Keratinocyte (primary cell): ENCODE results near the gene MYOZ3. TPM values are rescaled to one million over a fixed set of nuclear protein-coding genes. Genes with fewer than 3 reads are reported as not detected.

Source experiments
- DNase-seq: peaks from one replicate; pipeline ENCODE4 v3.0.0-alpha.2; 2011; ENCODE audit warnings: low read depth, missing footprints, low spot score
- FAIRE-seq: peaks from 2 replicates; lab custom pipeline; 2011; peaks lifted over from hg19 to GRCh38; lab: Jason Lieb, UNC
- H2AFZ ChIP-seq: 2 replicates; pipeline ENCODE4 v1.6.0; 2012; ENCODE audit warnings: low read length, control low read depth, inconsistent platforms; ENCODE audit not compliant: control insufficient read depth
- H3K27ac ChIP-seq: 2 replicates; pipeline ENCODE4 v1.5.1; 2011; ENCODE audit warnings: low read length; ENCODE audit not compliant: control insufficient read depth, insufficient read depth
- H3K27me3 ChIP-seq: 3 replicates; pipeline ENCODE4 v1.6.0; 2011; ENCODE audit warnings: low read length; ENCODE audit not compliant: control insufficient read depth, insufficient read depth; ENCODE audit errors: extremely low read depth
- H3K36me3 ChIP-seq, 2 experiments: 2 replicates in 1 of 2; 3 replicates in 1 of 2; pipeline ENCODE4 v1.5.1; 2011; ENCODE audit warnings: low read length in 2 of 2, mild to moderate bottlenecking in 1 of 2; ENCODE audit not compliant: control insufficient read depth in 2 of 2, insufficient read depth in 2 of 2; ENCODE audit errors: extremely low read depth in 1 of 2
- H3K4me1 ChIP-seq: 3 replicates; pipeline ENCODE4 v1.5.1; 2011; ENCODE audit warnings: low read length; ENCODE audit not compliant: control insufficient read depth, insufficient read depth; ENCODE audit errors: extremely low read depth
- H3K4me2 ChIP-seq: 3 replicates; pipeline ENCODE4 v1.6.0; 2011; ENCODE audit warnings: low read depth, low read length; ENCODE audit not compliant: control insufficient read depth, insufficient read depth; ENCODE audit errors: extremely low read depth
- H3K4me3 ChIP-seq, 3 experiments: fragments of 200-600 bp in 1 of 3; sonication (generic) in 1 of 3; 2 replicates in 2 of 3; 3 replicates in 1 of 3; pipeline ENCODE4 v1.5.1; 2011 to 2016; ENCODE audit warnings: low read length in 3 of 3, mild to moderate bottlenecking in 3 of 3, control low read depth in 2 of 3, inconsistent platforms in 1 of 3, low read depth in 1 of 3, mixed read lengths in 1 of 3, mixed run types in 1 of 3, moderate library complexity in 1 of 3; ENCODE audit not compliant: control insufficient read depth in 2 of 3, insufficient read depth in 2 of 3; ENCODE audit errors: extremely low read depth in 1 of 3
- H3K79me2 ChIP-seq: 2 replicates; pipeline ENCODE4 v1.6.0; 2012; ENCODE audit warnings: low read length; ENCODE audit not compliant: control insufficient read depth, insufficient read depth
- H3K9ac ChIP-seq: 3 replicates; pipeline ENCODE4 v1.6.0; 2011; ENCODE audit warnings: low read length; ENCODE audit not compliant: control insufficient read depth, insufficient read depth; ENCODE audit errors: extremely low read depth
- H3K9me1 ChIP-seq: 3 replicates; pipeline ENCODE4 v1.6.0; 2011; ENCODE audit warnings: low read length; ENCODE audit not compliant: control insufficient read depth, insufficient read depth; ENCODE audit errors: extremely low read depth
- H3K9me3 ChIP-seq: 2 replicates; pipeline ENCODE4 v1.5.1; 2012; ENCODE audit warnings: low read depth, low read length; ENCODE audit not compliant: control insufficient read depth
- H4K20me1 ChIP-seq: 3 replicates; pipeline ENCODE4 v1.6.0; 2011; ENCODE audit warnings: low read length; ENCODE audit not compliant: control insufficient read depth, insufficient read depth; ENCODE audit errors: extremely low read depth
- CTCF ChIP-seq, 3 experiments: IDR thresholded peaks in 1 of 3; conservative IDR thresholded peaks in 1 of 3; optimal IDR thresholded peaks in 1 of 3; 2 replicates in 2 of 3; 3 replicates in 1 of 3; pipeline versions ENCODE3 to v1.5.1; 2011; ENCODE audit warnings: low read length in 3 of 3, mild to moderate bottlenecking in 3 of 3, moderate library complexity in 2 of 3, control low read depth in 1 of 3, inconsistent platforms in 1 of 3; ENCODE audit not compliant: insufficient read depth in 2 of 3; ENCODE audit errors: extremely low read depth in 1 of 3
- EZH2 ChIP-seq: IDR thresholded peaks from one replicate; pipeline ENCODE4 v1.6.1; 2012; ENCODE audit warnings: inconsistent platforms, mild to moderate bottlenecking, low read length, moderate library complexity
- dilution Hi-C: fragments of 300-500 bp; cut with MboI; formaldehyde crosslinking; loops from one replicate; pipeline ENCODE4 v1.7.0; 2020; ENCODE audit warnings: low sequenced_read_pairs; ENCODE audit not compliant: extremely low pct_ligation_motif_present
- polyA plus RNA-seq, 5 experiments: library from polyadenylated mRNA; depleted of rRNA in 3 of 5; stranded (reverse) in 3 of 5; stranded (forward) in 1 of 5; unstranded in 1 of 5; fragments of >200 nt; gene quantifications; 1 replicate in 1 of 5; 2 replicates in 3 of 5; 3 replicates in 1 of 5; pipeline versions ENCODE4 v1.2.1 to v1.2.3, GENCODE V29; 2011 to 2012; ENCODE audit warnings: missing spikeins in 2 of 5, low read depth in 1 of 5, low replicate concordance in 1 of 5

The MYOZ3 gene
- polyA plus RNA-seq, 1 donor (not counting 4 experiments of a cell fraction or from before 2014, with no cell fraction given) = 0.03 TPM

- no peak overlapping the region for H3K4me2 ChIP-seq
- H3K9me3 ChIP-seq = no peaks in the 10 kb centered on the region
- DNase-seq (no peak), FAIRE-seq (no peak)
- peaks cover 14% of the 10 kb centered on the region for H3K4me1 ChIP-seq
- no peak overlapping the region for H2AFZ ChIP-seq
- no peak overlapping the region for H3K9ac ChIP-seq
- no peaks in the 10 kb centered on the region for H4K20me1 ChIP-seq
- no peaks in the 10 kb centered on the region for H3K27me3 ChIP-seq
- dilution Hi-C loops = no loop called here
- no peaks in the 10 kb centered on the region for H3K36me3 ChIP-seq
- no peaks in the 10 kb centered on the region for H3K9me1 ChIP-seq
- H3K27ac ChIP-seq = no peak overlapping the region
- H3K79me2 ChIP-seq = no peaks in the 10 kb centered on the region
- TF ChIP-seq EZH2 (no peak), CTCF (optimal IDR thresholded peaks at IDR 0.05 in 1 of 3, IDR thresholded peaks at IDR 0.05 in 1 of 3, conservative IDR thresholded peaks at IDR 0.05 in 1 of 3; ENCODE audit: extremely low read depth in 1 of 3, insufficient read depth in 2 of 3, low read length in 3 of 3) (no peak)
- no peak overlapping the region for H3K4me3 ChIP-seq
These were observed 958 bp downstream of the MYOZ3 start for GRCh38 chr5:150661821-150662596.

- H3K9me1 ChIP-seq = no peaks in the 10 kb centered on the region
- no peak overlapping the region for H3K9ac ChIP-seq
- H3K4me1 ChIP-seq = peaks cover 14% of the 10 kb centered on the region
- DNase-seq = no peak
- no peak overlapping the region for H3K27ac ChIP-seq
- dilution Hi-C loops = no loop called here
- H3K79me2 ChIP-seq = no peaks in the 10 kb centered on the region
- no peaks in the 10 kb centered on the region for H3K27me3 ChIP-seq
- H3K4me2 ChIP-seq = no peak overlapping the region
- H4K20me1 ChIP-seq = no peaks in the 10 kb centered on the region
- TF ChIP-seq EZH2 = no peak
- TF ChIP-seq CTCF (optimal IDR thresholded peaks at IDR 0.05 in 1 of 3, IDR thresholded peaks at IDR 0.05 in 1 of 3, conservative IDR thresholded peaks at IDR 0.05 in 1 of 3; ENCODE audit: extremely low read depth in 1 of 3, insufficient read depth in 2 of 3, low read length in 3 of 3) = no peak
- H3K4me3 ChIP-seq = no peak overlapping the region
- H3K9me3 ChIP-seq = no peaks in the 10 kb centered on the region
- H3K36me3 ChIP-seq = no peaks in the 10 kb centered on the region
- no peak for FAIRE-seq
- no peak overlapping the region for H2AFZ ChIP-seq
These were observed 1.9 kb downstream of the MYOZ3 start for GRCh38 chr5:150662731-150663516.
